GM23338 (cell line): Measurements from ENCODE around the gene C2CD4B. TPM values are rescaled to one million over a fixed set of nuclear protein-coding genes. Genes with fewer than 3 reads are reported as not detected.

Experiments
- ATAC-seq: fragments of 200-7000 bp; cut with Tn5 transposase; 3 replicates; pipeline ENCODE4 v1.9.1; 2020
- DNase-seq: peaks from one replicate; pipeline ENCODE4 v3.0.0-alpha.2; 2015; ENCODE audit warnings: low spot score
- H2AFZ ChIP-seq: fragments of 200-600 bp; sonication (generic); 2 replicates; pipeline ENCODE4 v1.8.0; 2016; ENCODE audit warnings: antibody characterized with exemption, mild to moderate bottlenecking, moderate library complexity
- H3F3A ChIP-seq: fragments of 200-600 bp; sonication (generic); replicated peaks from 2 replicates; pipeline ENCODE4 v1.8.0; 2017; ENCODE audit warnings: antibody characterized with exemption, mixed run types, low read depth
- H3K27ac ChIP-seq: fragments of 200-600 bp; sonication (generic); 2 replicates; pipeline ENCODE4 v1.6.1; 2016; ENCODE audit warnings: low read depth
- H3K27me3 ChIP-seq: fragments of 200-600 bp; sonication (generic); 2 replicates; pipeline ENCODE4 v1.8.0; 2016; ENCODE audit warnings: mild to moderate bottlenecking, mixed run types, moderate library complexity; ENCODE audit not compliant: insufficient read depth
- H3K36me3 ChIP-seq: fragments of 200-600 bp; sonication (generic); 2 replicates; pipeline ENCODE4 v1.8.0; 2016; ENCODE audit warnings: mild to moderate bottlenecking; ENCODE audit not compliant: insufficient read depth
- H3K4me1 ChIP-seq: fragments of 200-600 bp; sonication (generic); 2 replicates; pipeline ENCODE4 v1.8.0; 2016; ENCODE audit warnings: mild to moderate bottlenecking, moderate library complexity; ENCODE audit not compliant: insufficient read depth
- H3K4me2 ChIP-seq: fragments of 200-600 bp; sonication (generic); 2 replicates; pipeline ENCODE4 v1.7.1; 2017; ENCODE audit warnings: mixed run types
- H3K4me3 ChIP-seq: fragments of 200-600 bp; sonication (generic); 2 replicates; pipeline ENCODE4 v1.6.1; 2016; ENCODE audit warnings: mixed run types
- H3K79me2 ChIP-seq: fragments of 200-600 bp; sonication (generic); replicated peaks from 2 replicates; pipeline ENCODE4 v1.8.0; 2017; ENCODE audit warnings: mild to moderate bottlenecking; ENCODE audit not compliant: insufficient read depth
- H3K9me2 ChIP-seq: fragments of 200-600 bp; sonication (generic); 2 replicates; pipeline ENCODE4 v1.8.0; 2017; ENCODE audit not compliant: insufficient read depth
- H4K20me1 ChIP-seq: fragments of 200-600 bp; sonication (generic); replicated peaks from 2 replicates; pipeline ENCODE4 v1.8.0; 2017; ENCODE audit warnings: mild to moderate bottlenecking; ENCODE audit not compliant: insufficient read depth
- H3K27ac Mint-ChIP-seq: 2 replicates; pipeline ENCODE4 v1.8.0; 2020; ENCODE audit warnings: inconsistent platforms, mild to moderate bottlenecking, moderate library complexity, mixed read lengths
- H3K27me3 Mint-ChIP-seq: 3 replicates; pipeline ENCODE4 v1.8.0; 2022; ENCODE audit warnings: low read depth, mild to moderate bottlenecking, moderate library complexity, mixed read lengths, inconsistent platforms; ENCODE audit not compliant: insufficient read depth, poor library complexity
- H3K36me3 Mint-ChIP-seq: 3 replicates; pipeline ENCODE4 v1.8.0; 2021; ENCODE audit warnings: low read depth, mild to moderate bottlenecking, inconsistent platforms, moderate library complexity, mixed read lengths
- H3K4me1 Mint-ChIP-seq: 3 replicates; pipeline ENCODE4 v1.8.0; 2020; ENCODE audit warnings: mild to moderate bottlenecking, inconsistent platforms, mixed read lengths
- H3K4me3 Mint-ChIP-seq: 3 replicates; pipeline ENCODE4 v1.8.0; 2021; ENCODE audit warnings: moderate library complexity, mild to moderate bottlenecking, inconsistent platforms, mixed read lengths
- H3K9me3 Mint-ChIP-seq: 3 replicates; pipeline ENCODE4 v1.8.0; 2020; ENCODE audit warnings: moderate library complexity, mild to moderate bottlenecking, inconsistent platforms, mixed read lengths
- EZH2 ChIP-seq: fragments of 200-600 bp; sonication (generic); IDR thresholded peaks from one replicate; pipeline ENCODE4 v1.8.0; 2017; ENCODE audit warnings: antibody characterized with exemption, mild to moderate bottlenecking, low read depth; ENCODE audit not compliant: unreplicated experiment
- JUNB ChIP-seq: IDR thresholded peaks from one replicate; pipeline ENCODE4 v1.6.1; 2016; ENCODE audit warnings: antibody characterized with exemption; ENCODE audit not compliant: unreplicated experiment
- NANOG ChIP-seq: IDR thresholded peaks from 2 replicates; pipeline ENCODE4 v1.6.1; 2016; ENCODE audit warnings: antibody characterized with exemption, borderline replicate concordance
- ZNF331 ChIP-seq: fragments of 250-450 bp; sonication (Bioruptor Pico); IDR thresholded peaks from 2 replicates; pipeline ENCODE4 v1.5.0; 2020; ENCODE audit warnings: low read depth, mild to moderate bottlenecking, moderate library complexity
- polyA plus RNA-seq: library from polyadenylated mRNA; unstranded; fragments of >200 nt; fragmentation: Nextera tagmentation; extraction: Ambion mirVana; gene quantifications from 2 replicates; pipeline ENCODE4 v1.2.1, GENCODE V29; 2016
- total RNA-seq: library from RNA; depleted of rRNA; stranded (reverse); fragments of >200 nt; shearing (Covaris generic); gene quantifications from 2 replicates; pipeline ENCODE4 v1.2.3, GENCODE V29; 2014
- TF ChIP-seq, protein P1 (sequence below): fragments of 250-450 bp; sonication (Bioruptor Pico); IDR thresholded peaks from 2 replicates; pipeline ENCODE4 v1.5.0; 2020; ENCODE audit warnings: mild to moderate bottlenecking, moderate library complexity
- TF ChIP-seq, protein P2 (sequence below), 2 experiments: fragments of 200-600 bp in 1 of 2; sonication (generic) in 1 of 2; conservative IDR thresholded peaks; 2 replicates each; pipeline versions ENCODE4 v1.5.1 to v1.6.1; 2016 to 2017; ENCODE audit warnings: antibody characterized with exemption in 2 of 2, low read depth in 2 of 2, mild to moderate bottlenecking in 2 of 2, moderate library complexity in 1 of 2

Gene C2CD4B
- total and polyA plus RNA-seq, 2 experiments from 2014 or later: 1.5 TPM; not detected in 1

DNA sequence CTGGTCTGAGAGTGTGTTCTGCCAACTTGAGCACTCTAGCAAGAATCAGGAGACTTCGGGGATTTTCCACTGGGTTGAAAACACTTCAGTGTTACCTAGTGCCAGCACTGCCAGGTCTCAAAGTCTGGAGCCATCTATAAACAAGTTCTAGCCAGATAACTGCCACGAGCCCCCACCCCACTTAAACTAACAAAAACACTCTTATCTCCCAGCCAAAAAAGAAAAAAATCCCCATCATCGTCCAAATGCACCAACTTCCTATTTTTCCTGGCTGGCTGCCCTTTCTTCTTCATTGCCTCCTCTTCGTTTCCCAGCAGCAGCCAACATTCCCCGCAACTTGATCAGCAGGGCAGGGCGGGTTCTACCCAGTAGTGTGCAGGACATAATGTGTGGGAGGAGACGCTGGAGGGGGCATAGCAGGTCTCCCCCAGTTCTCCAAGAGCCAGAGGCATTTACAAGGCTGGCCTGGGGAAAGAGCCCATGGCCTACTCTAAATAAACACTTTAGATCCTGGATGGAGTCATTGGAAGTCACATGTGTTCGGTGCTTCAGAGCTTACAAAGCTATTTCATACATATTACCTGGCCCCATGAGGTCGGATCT is 29.5 kb downstream of the C2CD4B start (continued):
- TF ChIP-seq, protein P1, sequence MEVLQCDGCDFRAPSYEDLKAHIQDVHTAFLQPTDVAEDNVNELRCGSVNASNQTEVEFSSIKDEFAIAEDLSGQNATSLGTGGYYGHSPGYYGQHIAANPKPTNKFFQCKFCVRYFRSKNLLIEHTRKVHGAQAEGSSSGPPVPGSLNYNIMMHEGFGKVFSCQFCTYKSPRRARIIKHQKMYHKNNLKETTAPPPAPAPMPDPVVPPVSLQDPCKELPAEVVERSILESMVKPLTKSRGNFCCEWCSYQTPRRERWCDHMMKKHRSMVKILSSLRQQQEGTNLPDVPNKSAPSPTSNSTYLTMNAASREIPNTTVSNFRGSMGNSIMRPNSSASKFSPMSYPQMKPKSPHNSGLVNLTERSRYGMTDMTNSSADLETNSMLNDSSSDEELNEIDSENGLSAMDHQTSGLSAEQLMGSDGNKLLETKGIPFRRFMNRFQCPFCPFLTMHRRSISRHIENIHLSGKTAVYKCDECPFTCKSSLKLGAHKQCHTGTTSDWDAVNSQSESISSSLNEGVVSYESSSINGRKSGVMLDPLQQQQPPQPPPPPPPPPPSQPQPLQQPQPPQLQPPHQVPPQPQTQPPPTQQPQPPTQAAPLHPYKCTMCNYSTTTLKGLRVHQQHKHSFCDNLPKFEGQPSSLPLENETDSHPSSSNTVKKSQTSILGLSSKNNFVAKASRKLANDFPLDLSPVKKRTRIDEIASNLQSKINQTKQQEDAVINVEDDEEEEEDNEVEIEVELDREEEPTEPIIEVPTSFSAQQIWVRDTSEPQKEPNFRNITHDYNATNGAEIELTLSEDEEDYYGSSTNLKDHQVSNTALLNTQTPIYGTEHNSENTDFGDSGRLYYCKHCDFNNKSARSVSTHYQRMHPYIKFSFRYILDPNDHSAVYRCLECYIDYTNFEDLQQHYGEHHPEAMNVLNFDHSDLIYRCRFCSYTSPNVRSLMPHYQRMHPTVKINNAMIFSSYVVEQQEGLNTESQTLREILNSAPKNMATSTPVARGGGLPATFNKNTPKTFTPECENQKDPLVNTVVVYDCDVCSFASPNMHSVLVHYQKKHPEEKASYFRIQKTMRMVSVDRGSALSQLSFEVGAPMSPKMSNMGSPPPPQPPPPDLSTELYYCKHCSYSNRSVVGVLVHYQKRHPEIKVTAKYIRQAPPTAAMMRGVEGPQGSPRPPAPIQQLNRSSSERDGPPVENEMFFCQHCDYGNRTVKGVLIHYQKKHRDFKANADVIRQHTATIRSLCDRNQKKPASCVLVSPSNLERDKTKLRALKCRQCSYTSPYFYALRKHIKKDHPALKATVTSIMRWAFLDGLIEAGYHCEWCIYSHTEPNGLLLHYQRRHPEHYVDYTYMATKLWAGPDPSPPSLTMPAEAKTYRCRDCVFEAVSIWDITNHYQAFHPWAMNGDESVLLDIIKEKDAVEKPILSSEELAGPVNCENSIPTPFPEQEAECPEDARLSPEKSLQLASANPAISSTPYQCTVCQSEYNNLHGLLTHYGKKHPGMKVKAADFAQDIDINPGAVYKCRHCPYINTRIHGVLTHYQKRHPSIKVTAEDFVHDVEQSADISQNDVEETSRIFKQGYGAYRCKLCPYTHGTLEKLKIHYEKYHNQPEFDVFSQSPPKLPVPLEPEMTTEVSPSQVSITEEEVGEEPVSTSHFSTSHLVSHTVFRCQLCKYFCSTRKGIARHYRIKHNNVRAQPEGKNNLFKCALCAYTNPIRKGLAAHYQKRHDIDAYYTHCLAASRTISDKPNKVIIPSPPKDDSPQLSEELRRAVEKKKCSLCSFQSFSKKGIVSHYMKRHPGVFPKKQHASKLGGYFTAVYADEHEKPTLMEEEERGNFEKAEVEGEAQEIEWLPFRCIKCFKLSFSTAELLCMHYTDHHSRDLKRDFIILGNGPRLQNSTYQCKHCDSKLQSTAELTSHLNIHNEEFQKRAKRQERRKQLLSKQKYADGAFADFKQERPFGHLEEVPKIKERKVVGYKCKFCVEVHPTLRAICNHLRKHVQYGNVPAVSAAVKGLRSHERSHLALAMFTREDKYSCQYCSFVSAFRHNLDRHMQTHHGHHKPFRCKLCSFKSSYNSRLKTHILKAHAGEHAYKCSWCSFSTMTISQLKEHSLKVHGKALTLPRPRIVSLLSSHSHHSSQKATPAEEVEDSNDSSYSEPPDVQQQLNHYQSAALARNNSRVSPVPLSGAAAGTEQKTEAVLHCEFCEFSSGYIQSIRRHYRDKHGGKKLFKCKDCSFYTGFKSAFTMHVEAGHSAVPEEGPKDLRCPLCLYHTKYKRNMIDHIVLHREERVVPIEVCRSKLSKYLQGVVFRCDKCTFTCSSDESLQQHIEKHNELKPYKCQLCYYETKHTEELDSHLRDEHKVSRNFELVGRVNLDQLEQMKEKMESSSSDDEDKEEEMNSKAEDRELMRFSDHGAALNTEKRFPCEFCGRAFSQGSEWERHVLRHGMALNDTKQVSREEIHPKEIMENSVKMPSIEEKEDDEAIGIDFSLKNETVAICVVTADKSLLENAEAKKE (CRISPR knock-in tag): no peak
- TF ChIP-seq JUNB: no peak
- no peak for TF ChIP-seq ZNF331 (CRISPR knock-in tag)

DNA sequence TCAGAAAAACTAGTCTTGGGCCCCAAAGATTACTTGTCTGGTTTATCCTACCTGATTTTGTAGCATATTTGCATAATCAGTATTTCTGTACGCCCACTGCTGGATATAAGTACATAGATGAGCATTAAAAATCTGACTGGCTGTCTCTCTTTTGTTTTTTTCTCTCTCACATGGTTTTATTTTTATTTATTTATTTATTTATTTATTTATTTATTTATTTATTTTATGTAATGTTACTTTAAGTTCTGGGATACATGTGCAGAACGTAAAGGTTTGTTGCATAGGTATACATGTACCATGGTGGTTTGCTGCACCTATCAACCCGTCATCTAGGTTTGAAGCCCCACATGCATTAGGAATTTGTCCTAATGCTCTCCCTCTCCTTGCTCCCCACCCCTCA is 31.9 kb downstream of the C2CD4B start:
- ATAC-seq: no peak
- Histone ChIP-seq H3K36me3 (no peaks in the 10 kb centered on the region), H3K27ac (no peak overlapping the region), H3K79me2 (no peaks in the 10 kb centered on the region), H3K4me1 (no peaks in the 10 kb centered on the region), H3K4me3 (no peak overlapping the region), H3K9me2 (no peaks in the 10 kb centered on the region), H2AFZ (no peak overlapping the region), H3F3A (no peaks in the 10 kb centered on the region), H3K4me2 (no peak overlapping the region), H4K20me1 (no peaks in the 10 kb centered on the region), H3K27me3 (no peaks in the 10 kb centered on the region)
- peaks cover 2% of the 10 kb centered on the region; the same call in 1 of the 3 replicates for H3K4me1 Mint-ChIP-seq
- no peak for DNase-seq
- H3K27ac Mint-ChIP-seq: no peak overlapping the region
- H3K4me3 Mint-ChIP-seq: no peak overlapping the region
- peaks cover 3% of the 10 kb centered on the region; the same call in 2 of the 3 replicates for H3K9me3 Mint-ChIP-seq
- no peaks in the 10 kb centered on the region for H3K36me3 Mint-ChIP-seq
- H3K27me3 Mint-ChIP-seq: peaks cover 4% of the 10 kb centered on the region
- TF ChIP-seq, protein P1 (CRISPR knock-in tag): no peak
- TF ChIP-seq NANOG: no peak
- TF ChIP-seq EZH2: no peak
- TF ChIP-seq, protein P2, sequence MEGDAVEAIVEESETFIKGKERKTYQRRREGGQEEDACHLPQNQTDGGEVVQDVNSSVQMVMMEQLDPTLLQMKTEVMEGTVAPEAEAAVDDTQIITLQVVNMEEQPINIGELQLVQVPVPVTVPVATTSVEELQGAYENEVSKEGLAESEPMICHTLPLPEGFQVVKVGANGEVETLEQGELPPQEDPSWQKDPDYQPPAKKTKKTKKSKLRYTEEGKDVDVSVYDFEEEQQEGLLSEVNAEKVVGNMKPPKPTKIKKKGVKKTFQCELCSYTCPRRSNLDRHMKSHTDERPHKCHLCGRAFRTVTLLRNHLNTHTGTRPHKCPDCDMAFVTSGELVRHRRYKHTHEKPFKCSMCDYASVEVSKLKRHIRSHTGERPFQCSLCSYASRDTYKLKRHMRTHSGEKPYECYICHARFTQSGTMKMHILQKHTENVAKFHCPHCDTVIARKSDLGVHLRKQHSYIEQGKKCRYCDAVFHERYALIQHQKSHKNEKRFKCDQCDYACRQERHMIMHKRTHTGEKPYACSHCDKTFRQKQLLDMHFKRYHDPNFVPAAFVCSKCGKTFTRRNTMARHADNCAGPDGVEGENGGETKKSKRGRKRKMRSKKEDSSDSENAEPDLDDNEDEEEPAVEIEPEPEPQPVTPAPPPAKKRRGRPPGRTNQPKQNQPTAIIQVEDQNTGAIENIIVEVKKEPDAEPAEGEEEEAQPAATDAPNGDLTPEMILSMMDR (conservative IDR thresholded peaks at IDR 0.05; ENCODE audit: low read depth in 2 of 2): no peak
- no peak for TF ChIP-seq ZNF331 (CRISPR knock-in tag)
